IPS DF 4.7 (cell line): ENCODE data around the gene HLA-DPA1.
"Not testable (repeated sequence)": the region's sequence is repeated elsewhere in the genome, so short reads cannot be mapped to it uniquely, and the experiment has no call there.

Experiments
- DNase-seq: peaks from one replicate; pipeline ENCODE4 v3.0.0-alpha.2; 2013; ENCODE audit warnings: low spot score; ENCODE audit errors: extremely low read depth

HLA-DPA1 gene

GRCh38 chr6:33065312-33065711 is 8.1 kb downstream of the HLA-DPA1 start:
- no peak for DNase-seq

- DNase-seq = no peak
Observed at GRCh38 chr6:33064723-33065122, 8.7 kb downstream of the HLA-DPA1 start.

GRCh38 chr6:33063435-33063834 is 10.0 kb downstream of the HLA-DPA1 start:
- not testable (repeated sequence) for DNase-seq

- DNase-seq = no peak
Observed at GRCh38 chr6:33061987-33062386, 11.5 kb downstream of the HLA-DPA1 start.

GRCh38 chr6:33057222-33058150 is 16.0 kb downstream of the HLA-DPA1 start:
- DNase-seq = no peak

GRCh38 chr6:33053230-33053629 is 20.2 kb downstream of the HLA-DPA1 start:
- no peak for DNase-seq

- DNase-seq = no peak
Observed at GRCh38 chr6:33052627-33053026, 20.8 kb downstream of the HLA-DPA1 start.

GRCh38 chr6:33050014-33050810 is 23.2 kb downstream of the HLA-DPA1 start:
- DNase-seq = no peak

- DNase-seq = no peak
Observed at GRCh38 chr6:33049323-33050013, 24.0 kb downstream of the HLA-DPA1 start.

GRCh38 chr6:33040157-33040556 is 33.3 kb downstream of the HLA-DPA1 start:
- no peak for DNase-seq

GRCh38 chr6:33036535-33036934 is 36.9 kb downstream of the HLA-DPA1 start:
- DNase-seq = no peak

- no peak for DNase-seq
Observed at GRCh38 chr6:33034554-33034953, 38.9 kb downstream of the HLA-DPA1 start.

GRCh38 chr6:33030245-33030644 is 43.2 kb downstream of the HLA-DPA1 start:
- DNase-seq = no peak

GRCh38 chr6:33029328-33030184 is 43.9 kb downstream of the HLA-DPA1 start:
- DNase-seq = no peak

- DNase-seq = no peak
Observed at GRCh38 chr6:33028220-33028849, 45.1 kb downstream of the HLA-DPA1 start.

GRCh38 chr6:33024521-33024920 is 48.9 kb downstream of the HLA-DPA1 start:
- DNase-seq = no peak

GRCh38 chr6:33023536-33023935 is 49.9 kb downstream of the HLA-DPA1 start:
- DNase-seq = no peak

- DNase-seq = no peak
Observed at GRCh38 chr6:33021917-33022316, 51.5 kb downstream of the HLA-DPA1 start.

GRCh38 chr6:33019372-33019771 is 54.1 kb downstream of the HLA-DPA1 start:
- DNase-seq = no peak

- no peak for DNase-seq
Observed at GRCh38 chr6:33018904-33019303, 54.5 kb downstream of the HLA-DPA1 start.
